Measurements from ENCODE around the gene SPATA31D3. TPM values are rescaled to one million over a fixed set of nuclear protein-coding genes. Genes with fewer than 3 reads are reported as not detected.

SPATA31D3 gene
- total RNA-seq, 1 donor from 2014 or later: not detected

Other genes with a start within 250 kb of the SPATA31D3 start
- not detected in 2 replicates for gene SPATA31D4, start 15.1 kb upstream of the SPATA31D3 start, total RNA-seq
- gene SPATA31D1, start 45.3 kb downstream of the SPATA31D3 start, total RNA-seq: not detected in 2 replicates